C4-2B (cell line): ENCODE data around the gene SLC17A8.
"Not testable (repeated sequence)": the region's sequence is repeated elsewhere in the genome, so short reads cannot be mapped to it uniquely, and the experiment has no call there.

Source experiments
- CTCF ChIP-seq: fragments of 450-650 bp; conservative IDR thresholded peaks from 2 replicates; pipeline ENCODE4 v1.5.1; 2017; ENCODE audit warnings: mild to moderate bottlenecking
- ZFX ChIP-seq: fragments of 450-650 bp; IDR thresholded peaks from 2 replicates; pipeline ENCODE4 v1.6.1; 2017

- TF ChIP-seq CTCF, ZFX: not testable (repeated sequence)
Measured at GRCh38 chr12:100344351-100344750, 12.5 kb upstream of the SLC17A8 start.
